ENCODE results near the gene GRK3.
"Not testable (repeated sequence)": the region's sequence is repeated elsewhere in the genome, so short reads cannot be mapped to it uniquely, and the experiment has no call there.

GRK3 gene

GRCh38 chr22:25574736-25575135 lies 10.3 kb downstream of the GRK3 start:
- DNase-seq: no peak

- not testable (repeated sequence) for DNase-seq
These were observed 11.4 kb downstream of the GRK3 start for GRCh38 chr22:25575674-25576392.

GRCh38 chr22:25581452-25581851 lies 17.0 kb downstream of the GRK3 start:
- DNase-seq: not testable (repeated sequence)

GRCh38 chr22:25582946-25583345 lies 18.5 kb downstream of the GRK3 start:
- no peak for DNase-seq

- not testable (repeated sequence) for DNase-seq
These were observed 20.5 kb downstream of the GRK3 start for GRCh38 chr22:25584993-25585392.

GRCh38 chr22:25589664-25590063 lies 25.2 kb downstream of the GRK3 start:
- not testable (repeated sequence) for DNase-seq

GRCh38 chr22:25593323-25593722 lies 28.8 kb downstream of the GRK3 start:
- not testable (repeated sequence) for DNase-seq

- no peak for DNase-seq
These were observed 34.1 kb downstream of the GRK3 start for GRCh38 chr22:25598609-25599008.

- no peak for DNase-seq
These were observed 38.0 kb downstream of the GRK3 start for GRCh38 chr22:25602445-25602844.

GRCh38 chr22:25602916-25603315 lies 38.4 kb downstream of the GRK3 start:
- no peak for DNase-seq

- DNase-seq: not testable (repeated sequence)
These were observed 40.7 kb downstream of the GRK3 start for GRCh38 chr22:25605146-25605545.

- DNase-seq: not testable (repeated sequence)
These were observed 41.1 kb downstream of the GRK3 start for GRCh38 chr22:25605565-25605964.

- not testable (repeated sequence) for DNase-seq
These were observed 46.8 kb downstream of the GRK3 start for GRCh38 chr22:25611284-25611683.

- DNase-seq: not testable (repeated sequence)
These were observed 48.7 kb downstream of the GRK3 start for GRCh38 chr22:25613131-25613530.

GRCh38 chr22:25613558-25613957 lies 49.1 kb downstream of the GRK3 start:
- DNase-seq: not testable (repeated sequence)

GRCh38 chr22:25614791-25615190 lies 50.3 kb downstream of the GRK3 start:
- DNase-seq: not testable (repeated sequence)

- DNase-seq: no peak
These were observed 57.5 kb downstream of the GRK3 start for GRCh38 chr22:25621986-25622385.

GRCh38 chr22:25623310-25623734 lies 58.8 kb downstream of the GRK3 start:
- no peak for DNase-seq

- DNase-seq: no peak
These were observed 59.4 kb downstream of the GRK3 start for GRCh38 chr22:25623851-25624250.

- DNase-seq: no peak
These were observed 60.0 kb downstream of the GRK3 start for GRCh38 chr22:25624476-25624875.

GRCh38 chr22:25625747-25626623 lies 61.5 kb downstream of the GRK3 start:
- DNase-seq: not testable (repeated sequence)

GRCh38 chr22:25626624-25626990 lies 62.1 kb downstream of the GRK3 start:
- DNase-seq: no peak

GRCh38 chr22:25627271-25627852 lies 62.9 kb downstream of the GRK3 start:
- DNase-seq: peak; percentile 69

GRCh38 chr22:25628494-25628893 lies 64.0 kb downstream of the GRK3 start:
- DNase-seq: peak; percentile 82

All from NCI-H748 treated with DMSO at 0.1 percent for 48 hours (cell line).